ENCODE measurements around the gene PPP1R17. TPM values are rescaled to one million over a fixed set of nuclear protein-coding genes. Genes with fewer than 3 reads are reported as not detected.

Gene PPP1R17
- total and polyA plus RNA-seq, 2 donors (not counting 1 experiment from before 2014, with no cell fraction given): 0.20 TPM; not detected in 1

GRCh38 chr7:31720366-31720765 is 33.4 kb downstream of the PPP1R17 start:
- Mint-ChIP-seq H3K27ac (no peak overlapping the region), H3K4me3 (no peak overlapping the region), H3K27me3 (no peaks in the 10 kb centered on the region), H3K9me3 (ENCODE audit: insufficient read depth) (no peaks in the 10 kb centered on the region), H3K4me1 (no peaks in the 10 kb centered on the region)
- no peak overlapping the region for H2AFZ ChIP-seq (ENCODE audit: insufficient read depth, low read depth, low read length, poor library complexity, severe bottlenecking)
- no peaks in the 10 kb centered on the region for H3K27me3 ChIP-seq (replicated peaks in 1 of 4; ENCODE audit: control extremely low read depth in 1 of 4, control insufficient read depth in 3 of 4, insufficient read depth in 4 of 4, low read length in 3 of 4)
- H3K4me1 ChIP-seq (ENCODE audit: control insufficient read depth in 2 of 2, insufficient read depth in 2 of 2, low read length in 2 of 2): no peaks in the 10 kb centered on the region
- H3K4me3 ChIP-seq (ENCODE audit: control extremely low read depth in 1 of 5, extremely low read depth in 1 of 5, insufficient read depth in 1 of 5, low read depth in 2 of 5, low read length in 4 of 5): no peak overlapping the region
- no peaks in the 10 kb centered on the region for H3K36me3 ChIP-seq (replicated peaks in 1 of 2; ENCODE audit: control extremely low read depth in 1 of 2, control insufficient read depth in 1 of 2, extremely low read depth in 1 of 2, insufficient read depth in 2 of 2, low read length in 1 of 2)
- TF ChIP-seq EZH2 (IDR thresholded peaks at IDR 0.05; ENCODE audit: borderline replicate concordance, insufficient read depth, low read depth, low read length, poor library complexity, severe bottlenecking): no peak
- TF ChIP-seq CTCF (IDR thresholded peaks at IDR 0.05): no peak
- 100% methylated on average over 1 of the region's 8 CpGs for WGBS (ENCODE audit: insufficient coverage)
- ATAC-seq (ENCODE audit: low read depth): no peak
- no peaks in the 10 kb centered on the region for H3K9me3 ChIP-seq (ENCODE audit: control extremely low read depth in 1 of 3, control insufficient read depth in 2 of 3, insufficient read depth in 1 of 3, low read length in 2 of 3)
- no peak for DNase-seq
- no peaks in the 10 kb centered on the region for H4K20me1 ChIP-seq (ENCODE audit: control insufficient read depth, insufficient read depth, low read length, poor library complexity, severe bottlenecking)
- ChIA-PET POLR2A (no interaction called here), CTCF (no interaction called here)
- intact Hi-C loops (cut with micrococcal nuclease): no loop called here
- H3K79me2 ChIP-seq (ENCODE audit: control insufficient read depth, insufficient read depth, low read length): no peaks in the 10 kb centered on the region
- no peak overlapping the region for H3K27ac ChIP-seq (ENCODE audit: low read length in 2 of 2)
- no peak overlapping the region for H3K9ac ChIP-seq (ENCODE audit: low read length)
- no peak overlapping the region for H3K4me2 ChIP-seq (replicated peaks; ENCODE audit: low read depth, low read length, poor library complexity, severe bottlenecking)

DNA sequence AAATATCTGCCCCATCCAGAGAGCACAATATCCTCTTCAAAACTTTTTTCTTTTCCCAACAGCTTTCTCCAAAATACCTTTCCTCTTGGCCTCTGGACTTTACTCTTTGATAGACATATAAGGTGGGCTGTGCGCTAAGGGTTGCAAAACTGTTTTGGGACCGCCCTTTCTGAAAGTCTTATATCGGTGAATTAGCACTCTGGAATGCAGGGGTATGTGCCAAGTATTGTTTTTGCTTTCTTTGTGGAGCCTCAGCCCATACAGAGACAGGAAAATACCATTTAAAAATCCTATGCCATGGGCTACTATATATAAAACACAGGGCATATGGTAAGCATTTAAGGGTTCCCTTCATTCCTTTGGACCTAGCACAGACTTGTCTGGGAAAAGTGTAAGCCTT is 37.7 kb downstream of the PPP1R17 start:
- no peak for DNase-seq
- no peak overlapping the region for H3K27ac Mint-ChIP-seq
- H3K9me3 Mint-ChIP-seq (ENCODE audit: insufficient read depth): no peaks in the 10 kb centered on the region
- TF ChIP-seq CTCF (IDR thresholded peaks at IDR 0.05): no peak
- TF ChIP-seq EZH2 (IDR thresholded peaks at IDR 0.05; ENCODE audit: borderline replicate concordance, insufficient read depth, low read depth, low read length, poor library complexity, severe bottlenecking): no peak
- no peaks in the 10 kb centered on the region for H3K79me2 ChIP-seq (ENCODE audit: control insufficient read depth, insufficient read depth, low read length)
- H3K4me1 Mint-ChIP-seq: no peaks in the 10 kb centered on the region
- no peak overlapping the region for H3K4me2 ChIP-seq (replicated peaks; ENCODE audit: low read depth, low read length, poor library complexity, severe bottlenecking)
- H3K27me3 ChIP-seq (replicated peaks in 1 of 4; ENCODE audit: control extremely low read depth in 1 of 4, control insufficient read depth in 3 of 4, insufficient read depth in 4 of 4, low read length in 3 of 4): no peaks in the 10 kb centered on the region
- WGBS (ENCODE audit: insufficient coverage): no CpG with 5 or more reads among the region's 3 CpGs
- ChIA-PET POLR2A (no interaction called here), CTCF (no interaction called here)
- intact Hi-C loops (cut with micrococcal nuclease): no loop called here
- no peaks in the 10 kb centered on the region for H3K4me1 ChIP-seq (ENCODE audit: control insufficient read depth in 2 of 2, insufficient read depth in 2 of 2, low read length in 2 of 2)
- H3K9me3 ChIP-seq (ENCODE audit: control extremely low read depth in 1 of 3, control insufficient read depth in 2 of 3, insufficient read depth in 1 of 3, low read length in 2 of 3): no peaks in the 10 kb centered on the region
- no peaks in the 10 kb centered on the region for H4K20me1 ChIP-seq (ENCODE audit: control insufficient read depth, insufficient read depth, low read length, poor library complexity, severe bottlenecking)
- H3K36me3 ChIP-seq (replicated peaks in 1 of 2; ENCODE audit: control extremely low read depth in 1 of 2, control insufficient read depth in 1 of 2, extremely low read depth in 1 of 2, insufficient read depth in 2 of 2, low read length in 1 of 2): no peaks in the 10 kb centered on the region
- no peaks in the 10 kb centered on the region for H3K27me3 Mint-ChIP-seq
- no peak overlapping the region for H3K27ac ChIP-seq (ENCODE audit: low read length in 2 of 2)
- no peak overlapping the region for H2AFZ ChIP-seq (ENCODE audit: insufficient read depth, low read depth, low read length, poor library complexity, severe bottlenecking)
- H3K9ac ChIP-seq (ENCODE audit: low read length): no peak overlapping the region
- no peak for ATAC-seq (ENCODE audit: low read depth)
- H3K4me3 Mint-ChIP-seq: no peak overlapping the region
- H3K4me3 ChIP-seq (ENCODE audit: control extremely low read depth in 1 of 5, extremely low read depth in 1 of 5, insufficient read depth in 1 of 5, low read depth in 2 of 5, low read length in 4 of 5): no peak overlapping the region

Data from B cell (primary cell).